MM.1S (cell line): ENCODE data around the gene HOMER3.
A peak's percentile ranks its signal among the peaks of the same experiment; 100 is the strongest.

Experiments used
- DNase-seq: peaks from one replicate; pipeline ENCODE4 v3.0.0-alpha.2; 2015
- H2AFZ ChIP-seq: fragments of 300-600 bp; sonication (generic); 2 replicates; pipeline ENCODE4 v1.6.0; 2016; ENCODE audit warnings: antibody characterized with exemption, low read length
- H3F3A ChIP-seq: fragments of 300-600 bp; sonication (generic); 2 replicates; pipeline ENCODE4 v1.6.1; 2016; ENCODE audit warnings: mild to moderate bottlenecking, antibody characterized with exemption, low read length, moderate library complexity, mixed read lengths; ENCODE audit not compliant: insufficient read depth
- H3K27ac ChIP-seq: fragments of 300-600 bp; sonication (generic); 2 replicates; pipeline ENCODE4 v1.5.1; 2016; ENCODE audit warnings: mild to moderate bottlenecking, low read length
- H3K27me3 ChIP-seq: fragments of 300-600 bp; sonication (generic); replicated peaks from 2 replicates; pipeline ENCODE4 v1.6.0; 2016; ENCODE audit warnings: low read length; ENCODE audit not compliant: insufficient read depth
- H3K36me3 ChIP-seq: fragments of 300-600 bp; sonication (generic); replicated peaks from 2 replicates; pipeline ENCODE4 v1.6.1; 2016; ENCODE audit warnings: mild to moderate bottlenecking, low read length, mixed read lengths; ENCODE audit not compliant: insufficient read depth
- H3K4me1 ChIP-seq: fragments of 300-600 bp; sonication (generic); 2 replicates; pipeline ENCODE4 v1.6.1; 2016; ENCODE audit warnings: low read length, mixed read lengths
- H3K4me2 ChIP-seq: fragments of 300-600 bp; sonication (generic); 2 replicates; pipeline ENCODE4 v1.6.0; 2016; ENCODE audit warnings: low read depth, low read length
- H3K4me3 ChIP-seq: fragments of 300-600 bp; sonication (generic); 2 replicates; pipeline ENCODE4 v1.5.1; 2016; ENCODE audit warnings: low read length, mixed read lengths
- H3K79me2 ChIP-seq: fragments of 300-600 bp; sonication (generic); 2 replicates; pipeline ENCODE4 v1.6.1; 2016; ENCODE audit warnings: mixed run types, low read length, mixed read lengths
- H3K9ac ChIP-seq: fragments of 300-600 bp; sonication (generic); 2 replicates; pipeline ENCODE4 v1.6.1; 2016; ENCODE audit warnings: low read length, mixed read lengths
- H3K9me2 ChIP-seq: fragments of 300-600 bp; sonication (generic); replicated peaks from 2 replicates; pipeline ENCODE4 v1.6.1; 2016; ENCODE audit warnings: mild to moderate bottlenecking, low read length, mixed read lengths; ENCODE audit not compliant: insufficient read depth
- H3K9me3 ChIP-seq: fragments of 300-600 bp; sonication (generic); replicated peaks from 2 replicates; pipeline ENCODE4 v1.6.1; 2016; ENCODE audit warnings: mild to moderate bottlenecking, low read length, mixed read lengths; ENCODE audit not compliant: insufficient read depth
- H4K20me1 ChIP-seq: fragments of 300-600 bp; sonication (generic); 2 replicates; pipeline ENCODE4 v1.6.1; 2016; ENCODE audit warnings: mild to moderate bottlenecking, low read length, moderate library complexity, mixed read lengths; ENCODE audit not compliant: insufficient read depth
- CTCF ChIP-seq: fragments of 300-600 bp; sonication (generic); IDR thresholded peaks from 2 replicates; pipeline ENCODE4 v1.5.1; 2016; ENCODE audit warnings: antibody characterized with exemption, low read length, mixed read lengths
- EZH2 ChIP-seq: fragments of 300-600 bp; sonication (generic); optimal IDR thresholded peaks from 2 replicates; pipeline ENCODE3; 2017; ENCODE audit warnings: low read depth, mild to moderate bottlenecking, antibody characterized with exemption, low read length, mixed read lengths
- EZH2phosphoT487 ChIP-seq: fragments of 300-600 bp; sonication (generic); IDR thresholded peaks from 2 replicates; pipeline ENCODE4 v1.6.1; 2018; ENCODE audit warnings: antibody characterized with exemption, low read length

Gene HOMER3

GRCh38 chr19:18948075-18948975 is 7.3 kb upstream of the HOMER3 start:
- no peak overlapping the region for H2AFZ ChIP-seq
- H3K79me2 ChIP-seq = no peaks in the 10 kb centered on the region
- H3K4me2 ChIP-seq = peak overlapping the region; percentile 15; the same call in 1 of the 2 replicates
- H4K20me1 ChIP-seq = no peaks in the 10 kb centered on the region
- no peaks in the 10 kb centered on the region for H3K36me3 ChIP-seq
- no peaks in the 10 kb centered on the region for H3K27me3 ChIP-seq
- H3K4me1 ChIP-seq = peaks cover 67% of the 10 kb centered on the region
- H3K4me3 ChIP-seq = no peak overlapping the region
- peak overlapping the region; percentile 58; the same call in 1 of the 2 replicates for H3K9ac ChIP-seq
- H3K9me3 ChIP-seq = no peaks in the 10 kb centered on the region
- peaks cover 43% of the 10 kb centered on the region for H3F3A ChIP-seq
- peak overlapping the region; percentile 96 for H3K27ac ChIP-seq
- no peaks in the 10 kb centered on the region for H3K9me2 ChIP-seq
- no peak for DNase-seq
- no peak for TF ChIP-seq CTCF
- no peak for TF ChIP-seq EZH2phosphoT487
- no peak for TF ChIP-seq EZH2

GRCh38 chr19:18946918-18947317 is 5.9 kb upstream of the HOMER3 start:
- Histone ChIP-seq H3K9me3 (no peaks in the 10 kb centered on the region), H3K9me2 (no peaks in the 10 kb centered on the region), H3K4me1 (peaks cover 75% of the 10 kb centered on the region), H3K27me3 (no peaks in the 10 kb centered on the region), H3K79me2 (peaks cover 3% of the 10 kb centered on the region; the same call in 1 of the 2 replicates), H3K27ac (peak overlapping the region; percentile 96), H3K4me3 (no peak overlapping the region), H3F3A (peaks cover 50% of the 10 kb centered on the region), H3K36me3 (no peaks in the 10 kb centered on the region), H2AFZ (peak overlapping the region; percentile 18; the same call in 1 of the 2 replicates), H3K4me2 (peak overlapping the region; percentile 58; the same call in 1 of the 2 replicates), H4K20me1 (no peaks in the 10 kb centered on the region), H3K9ac (peak overlapping the region; percentile 50)
- TF ChIP-seq EZH2 = no peak
- no peak for TF ChIP-seq CTCF
- no peak for TF ChIP-seq EZH2phosphoT487
- peak; percentile 75 for DNase-seq

- Histone ChIP-seq H3K9me3 (no peaks in the 10 kb centered on the region), H3K79me2 (peaks cover 7% of the 10 kb centered on the region; the same call in 1 of the 2 replicates), H3F3A (peaks cover 50% of the 10 kb centered on the region), H3K4me3 (no peak overlapping the region), H4K20me1 (no peaks in the 10 kb centered on the region), H2AFZ (0 out of 2 replicates have a peak overlapping the region, but pooled peaks have one; percentile 18), H3K9ac (peak overlapping the region; percentile 50), H3K9me2 (no peaks in the 10 kb centered on the region), H3K4me1 (peaks cover 77% of the 10 kb centered on the region), H3K27me3 (no peaks in the 10 kb centered on the region), H3K27ac (peak overlapping the region; percentile 96), H3K36me3 (no peaks in the 10 kb centered on the region), H3K4me2 (peak overlapping the region; percentile 58; the same call in 1 of the 2 replicates)
- TF ChIP-seq EZH2phosphoT487 (no peak), CTCF (no peak), EZH2 (no peak)
- no peak for DNase-seq
These were observed 5.3 kb upstream of the HOMER3 start for GRCh38 chr19:18946335-18946734.
